Measurements from ENCODE around the gene LGSN.

DNA sequence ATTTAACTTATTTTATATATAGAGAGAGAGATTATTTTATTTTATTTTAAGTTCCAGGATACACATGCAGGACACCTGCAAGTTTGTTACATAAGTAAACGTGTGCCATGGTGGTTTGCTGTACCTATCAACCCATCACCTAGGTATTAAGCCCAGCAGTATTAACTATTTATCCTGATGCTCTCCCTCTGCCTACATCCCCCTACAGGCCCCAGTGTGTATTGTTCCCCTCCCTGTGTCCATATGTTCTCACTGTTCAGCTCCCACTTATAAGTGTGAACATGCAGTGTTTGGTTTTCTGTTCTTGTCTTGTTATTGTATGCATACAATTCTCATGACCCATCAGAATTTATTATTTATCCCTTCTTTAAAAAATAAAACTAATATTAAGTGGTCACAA lies 73.9 kb downstream of the LGSN start:
- TF ChIP-seq, protein P1, sequence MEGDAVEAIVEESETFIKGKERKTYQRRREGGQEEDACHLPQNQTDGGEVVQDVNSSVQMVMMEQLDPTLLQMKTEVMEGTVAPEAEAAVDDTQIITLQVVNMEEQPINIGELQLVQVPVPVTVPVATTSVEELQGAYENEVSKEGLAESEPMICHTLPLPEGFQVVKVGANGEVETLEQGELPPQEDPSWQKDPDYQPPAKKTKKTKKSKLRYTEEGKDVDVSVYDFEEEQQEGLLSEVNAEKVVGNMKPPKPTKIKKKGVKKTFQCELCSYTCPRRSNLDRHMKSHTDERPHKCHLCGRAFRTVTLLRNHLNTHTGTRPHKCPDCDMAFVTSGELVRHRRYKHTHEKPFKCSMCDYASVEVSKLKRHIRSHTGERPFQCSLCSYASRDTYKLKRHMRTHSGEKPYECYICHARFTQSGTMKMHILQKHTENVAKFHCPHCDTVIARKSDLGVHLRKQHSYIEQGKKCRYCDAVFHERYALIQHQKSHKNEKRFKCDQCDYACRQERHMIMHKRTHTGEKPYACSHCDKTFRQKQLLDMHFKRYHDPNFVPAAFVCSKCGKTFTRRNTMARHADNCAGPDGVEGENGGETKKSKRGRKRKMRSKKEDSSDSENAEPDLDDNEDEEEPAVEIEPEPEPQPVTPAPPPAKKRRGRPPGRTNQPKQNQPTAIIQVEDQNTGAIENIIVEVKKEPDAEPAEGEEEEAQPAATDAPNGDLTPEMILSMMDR (IDR thresholded peaks at IDR 0.05; ENCODE audit: low read depth, low read length, missing input control): no peak
- TF ChIP-seq SP1 (IDR thresholded peaks at IDR 0.05) (no peak), YY1 (IDR thresholded peaks at IDR 0.05) (no peak), HNF4G (IDR thresholded peaks at IDR 0.05) (no peak), GABPA (IDR thresholded peaks at IDR 0.05 in 1 of 2, conservative IDR thresholded peaks at IDR 0.05 in 1 of 2) (no peak), EGR1 (IDR thresholded peaks at IDR 0.05; ENCODE audit: low read depth in 2 of 2) (no peak), FOXA1 (IDR thresholded peaks at IDR 0.05) (no peak), JUND (IDR thresholded peaks at IDR 0.05) (no peak), TAF1 (conservative IDR thresholded peaks at IDR 0.05) (no peak)
- TF ChIP-seq, protein P2, sequence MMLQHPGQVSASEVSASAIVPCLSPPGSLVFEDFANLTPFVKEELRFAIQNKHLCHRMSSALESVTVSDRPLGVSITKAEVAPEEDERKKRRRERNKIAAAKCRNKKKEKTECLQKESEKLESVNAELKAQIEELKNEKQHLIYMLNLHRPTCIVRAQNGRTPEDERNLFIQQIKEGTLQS (IDR thresholded peaks at IDR 0.05): no peak
- TF ChIP-seq, protein P3, sequence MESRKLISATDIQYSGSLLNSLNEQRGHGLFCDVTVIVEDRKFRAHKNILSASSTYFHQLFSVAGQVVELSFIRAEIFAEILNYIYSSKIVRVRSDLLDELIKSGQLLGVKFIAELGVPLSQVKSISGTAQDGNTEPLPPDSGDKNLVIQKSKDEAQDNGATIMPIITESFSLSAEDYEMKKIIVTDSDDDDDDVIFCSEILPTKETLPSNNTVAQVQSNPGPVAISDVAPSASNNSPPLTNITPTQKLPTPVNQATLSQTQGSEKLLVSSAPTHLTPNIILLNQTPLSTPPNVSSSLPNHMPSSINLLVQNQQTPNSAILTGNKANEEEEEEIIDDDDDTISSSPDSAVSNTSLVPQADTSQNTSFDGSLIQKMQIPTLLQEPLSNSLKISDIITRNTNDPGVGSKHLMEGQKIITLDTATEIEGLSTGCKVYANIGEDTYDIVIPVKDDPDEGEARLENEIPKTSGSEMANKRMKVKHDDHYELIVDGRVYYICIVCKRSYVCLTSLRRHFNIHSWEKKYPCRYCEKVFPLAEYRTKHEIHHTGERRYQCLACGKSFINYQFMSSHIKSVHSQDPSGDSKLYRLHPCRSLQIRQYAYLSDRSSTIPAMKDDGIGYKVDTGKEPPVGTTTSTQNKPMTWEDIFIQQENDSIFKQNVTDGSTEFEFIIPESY (IDR thresholded peaks at IDR 0.05): no peak
